Measurements from ENCODE around the gene LAMA3.

- no peak for TF ChIP-seq POLR2A (IDR thresholded peaks at IDR 0.05)
- TF ChIP-seq CTCF (IDR thresholded peaks at IDR 0.05): no peak
Observed at GRCh38 chr18:23856466-23857163, 167.4 kb downstream of the LAMA3 start.
